ENCODE measurements around the gene C2.

The C2 gene

DNA sequence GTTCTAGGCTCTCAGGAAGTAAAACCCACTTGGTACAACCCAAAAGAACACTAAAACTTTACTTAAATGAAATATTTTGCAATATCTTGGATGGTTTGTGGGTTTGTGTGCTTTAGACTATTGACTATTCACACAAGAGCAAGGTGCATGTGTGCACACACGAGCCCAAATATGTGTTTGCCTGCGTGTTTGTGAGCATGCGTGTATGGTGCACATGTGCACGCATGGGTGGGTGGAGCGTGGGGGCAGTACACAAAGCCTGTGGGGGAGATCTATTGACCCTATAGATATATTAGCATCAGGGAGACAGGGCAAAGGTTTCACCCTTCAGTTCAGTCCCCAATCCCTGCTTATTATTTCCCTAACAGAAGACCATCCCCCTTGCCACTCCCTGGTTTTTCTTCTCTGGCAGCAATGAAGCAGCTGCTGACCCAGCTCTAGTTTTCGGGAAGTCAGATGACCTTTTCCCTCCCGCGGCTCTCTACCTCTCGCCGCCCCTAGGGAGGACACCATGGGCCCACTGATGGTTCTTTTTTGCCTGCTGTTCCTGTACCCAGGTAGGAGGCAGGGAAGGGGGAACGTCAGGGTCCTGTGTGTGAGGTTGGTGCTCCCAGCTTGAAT is at the start of gene C2:
TSS of gene C2 (plus strand) at position 476 of the 621 bp plus-strand sequence. CDS start at position 512, 36 bp downstream.
- in situ Hi-C loops (cut with MboI; ENCODE audit: low sequenced_read_pairs) = no loop called here

DNA sequence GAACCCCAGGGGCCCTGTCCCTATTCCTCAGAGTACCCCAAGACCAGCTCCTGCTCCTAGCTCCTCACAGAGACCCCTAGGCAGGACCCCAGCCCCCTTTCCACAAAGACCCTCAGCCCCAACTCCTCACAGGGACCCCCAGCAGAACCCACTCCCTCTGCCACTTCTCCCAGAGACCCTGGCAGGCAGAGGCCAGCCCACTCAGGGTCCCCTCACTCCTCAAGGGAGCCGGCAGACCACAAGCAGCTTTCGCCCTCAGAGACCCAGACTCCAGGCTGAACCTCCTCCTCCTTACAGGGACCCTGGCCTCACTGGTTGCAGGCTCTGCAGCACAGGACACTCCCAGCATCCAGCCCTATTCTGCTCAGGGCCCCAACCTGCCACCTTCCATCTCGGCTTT is 49.3 kb upstream of the C2 start:
- in situ Hi-C loops (cut with MboI; ENCODE audit: low sequenced_read_pairs) = no loop called here

DNA sequence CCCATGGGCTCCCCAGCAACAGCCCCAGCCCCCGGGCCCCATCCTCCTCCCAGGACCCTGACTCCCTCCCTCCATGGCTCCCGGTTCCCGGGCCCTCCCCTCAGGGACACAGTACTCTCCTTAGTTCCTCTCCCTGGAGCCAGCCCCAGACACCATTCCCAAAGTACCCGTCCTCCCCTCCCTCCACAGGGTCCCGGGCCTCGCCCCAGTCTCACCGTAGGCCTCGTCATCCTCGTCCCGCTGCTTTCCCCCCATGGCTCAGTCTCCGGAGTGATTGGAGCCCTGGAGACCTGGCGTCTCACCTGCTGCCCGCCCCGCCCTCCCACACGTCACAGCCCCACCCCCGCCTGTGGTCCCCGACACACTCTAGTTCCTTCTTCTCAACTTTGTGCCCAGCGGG is 48.8 kb upstream of the C2 start, which contains the start of gene SLC44A4:
TSS of gene SLC44A4 (minus strand) at position 272 of the 400 bp plus-strand sequence. CDS start at position 255, 17 bp downstream.
- in situ Hi-C loops (cut with MboI; ENCODE audit: low sequenced_read_pairs) = no loop called here

DNA sequence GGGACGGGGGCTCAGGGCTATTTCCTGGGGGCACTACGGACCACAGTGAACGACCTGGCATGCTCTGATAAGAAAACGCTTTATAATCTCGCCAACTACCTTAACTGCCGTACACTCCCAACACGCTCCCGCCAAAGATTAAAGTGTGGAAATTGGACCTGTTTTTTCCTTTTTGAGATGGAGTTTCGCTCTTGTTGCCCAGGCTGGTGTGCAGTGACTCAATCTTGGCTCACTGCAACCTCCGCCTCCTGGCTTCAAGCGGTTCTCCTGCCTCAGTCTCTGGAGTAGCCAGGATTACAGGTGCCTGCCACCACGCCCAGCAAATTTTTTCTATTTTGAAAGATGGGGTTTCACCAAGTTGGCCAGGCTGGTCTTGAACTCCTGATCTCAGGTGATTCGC is 48.4 kb upstream of the C2 start:
- in situ Hi-C loops (cut with MboI; ENCODE audit: low sequenced_read_pairs) = no loop called here

DNA sequence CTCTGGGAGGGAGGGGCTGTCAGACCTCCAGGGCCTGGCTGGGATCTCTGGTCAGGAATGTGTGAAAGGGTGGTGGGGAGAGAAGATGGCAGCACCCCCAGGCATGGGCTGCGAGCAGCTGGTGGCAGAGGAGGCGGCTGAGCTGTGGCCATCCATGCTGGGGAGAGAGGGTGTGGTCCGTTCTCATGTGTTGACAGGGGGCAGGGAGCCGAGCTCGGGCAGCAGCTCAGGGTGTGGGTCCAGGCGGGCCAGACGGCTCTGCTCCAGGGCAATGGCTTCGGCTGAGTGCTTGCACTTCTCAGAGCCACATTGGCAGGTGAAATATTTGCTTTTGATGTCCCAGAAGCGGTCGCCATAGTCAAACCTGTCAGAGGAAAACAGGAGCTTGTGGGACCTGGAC is 47.6 kb upstream of the C2 start:
- in situ Hi-C loops (cut with MboI; ENCODE audit: low sequenced_read_pairs) = no loop called here

DNA sequence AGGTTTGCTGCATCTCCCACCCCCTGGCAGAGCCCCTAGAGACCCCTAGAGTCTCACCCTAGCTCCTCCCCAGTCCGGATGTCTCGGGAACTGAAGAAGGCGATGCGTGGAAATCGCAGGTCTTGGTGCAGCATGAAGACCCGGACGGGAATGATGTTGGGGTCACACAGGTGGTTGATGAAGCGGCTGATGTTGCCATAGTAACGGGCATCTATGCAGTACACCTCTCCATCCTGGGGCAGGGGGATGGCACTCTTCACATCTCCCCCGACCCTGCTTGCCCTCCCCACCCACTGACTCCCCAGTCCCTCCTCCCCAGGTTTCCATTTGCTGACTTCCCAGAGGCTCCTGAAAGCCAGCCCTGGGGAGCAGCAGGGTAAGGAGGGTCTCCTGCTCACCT is 46.9 kb upstream of the C2 start:
- in situ Hi-C loops (cut with MboI; ENCODE audit: low sequenced_read_pairs) = no loop called here

DNA sequence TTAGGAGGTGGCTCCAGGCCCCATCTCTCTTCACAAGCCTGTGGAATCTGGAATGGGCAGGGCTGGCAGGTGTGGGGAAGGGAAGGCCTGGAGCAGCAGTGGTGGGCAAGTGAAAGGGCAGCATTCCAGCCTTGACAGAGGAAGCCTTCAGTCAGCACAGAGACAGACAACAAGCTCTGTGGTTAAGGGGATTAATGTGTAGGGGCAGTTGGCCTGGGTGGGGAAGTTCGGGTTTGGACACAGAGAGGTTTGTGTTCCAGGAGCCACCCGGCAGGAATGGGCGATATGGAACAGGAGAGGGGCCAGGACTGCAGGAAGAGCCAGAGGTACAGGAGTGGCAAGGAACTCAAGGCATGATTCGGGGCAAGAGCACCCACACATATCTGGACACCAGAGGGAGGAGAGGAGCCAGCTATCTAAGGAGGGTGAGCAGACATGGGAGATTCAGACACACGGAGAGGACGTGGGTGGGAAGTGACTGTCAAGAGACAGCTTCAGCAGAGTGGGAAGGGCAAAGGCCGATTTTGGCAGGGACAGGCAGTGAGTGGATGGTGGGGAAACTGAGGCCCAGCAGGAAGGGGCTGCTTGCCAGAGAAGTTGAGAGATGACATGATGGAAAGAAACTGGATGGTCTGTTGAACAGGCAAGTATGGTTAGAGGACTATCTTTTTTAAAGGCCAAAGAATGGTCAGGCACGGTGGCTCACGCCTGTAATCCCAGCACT is 46.2 kb upstream of the C2 start:
- in situ Hi-C loops (cut with MboI; ENCODE audit: low sequenced_read_pairs) = no loop called here

DNA sequence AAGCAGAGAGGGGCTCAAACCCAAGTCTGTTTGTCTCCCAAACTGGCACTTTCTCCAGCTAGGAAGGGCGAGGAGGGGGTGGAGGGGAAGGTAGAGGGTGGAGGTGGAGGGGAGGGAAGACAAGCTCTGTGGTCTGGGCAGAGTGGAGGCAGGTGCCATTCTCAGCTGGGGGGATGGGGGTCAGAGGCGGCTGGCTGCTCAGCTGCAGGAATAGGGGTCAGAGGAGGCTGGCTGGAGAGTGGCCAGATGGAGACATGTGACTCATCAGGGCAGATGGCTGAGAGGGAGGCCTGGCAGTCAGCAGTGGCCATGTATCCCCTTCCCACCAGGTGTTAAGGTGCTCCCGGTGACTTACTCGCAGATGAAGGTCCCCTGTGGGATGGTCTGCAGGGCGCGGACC is 45.2 kb upstream of the C2 start:
- in situ Hi-C loops (cut with MboI; ENCODE audit: low sequenced_read_pairs) = no loop called here

DNA sequence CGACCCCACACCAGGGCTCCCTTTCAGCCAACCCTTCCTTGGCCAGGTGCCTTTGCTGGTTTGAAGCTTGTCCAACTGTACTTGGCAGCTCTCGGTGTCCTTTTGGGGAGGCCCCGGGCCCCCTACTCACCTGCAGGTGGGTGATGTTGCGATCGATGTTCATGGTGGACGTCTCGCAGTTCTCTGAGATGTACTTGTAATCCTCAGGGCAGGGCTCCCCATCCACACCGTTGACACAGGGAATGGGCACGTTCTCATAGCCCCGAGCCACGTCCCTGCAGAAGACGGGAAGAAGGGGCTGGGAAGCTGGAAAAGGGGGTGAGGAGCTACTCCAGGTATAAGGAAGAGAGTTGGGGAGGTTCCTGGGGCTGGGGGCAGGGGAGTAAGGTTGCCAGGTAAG is 43.8 kb upstream of the C2 start:
- in situ Hi-C loops (cut with MboI; ENCODE audit: low sequenced_read_pairs) = no loop called here

DNA sequence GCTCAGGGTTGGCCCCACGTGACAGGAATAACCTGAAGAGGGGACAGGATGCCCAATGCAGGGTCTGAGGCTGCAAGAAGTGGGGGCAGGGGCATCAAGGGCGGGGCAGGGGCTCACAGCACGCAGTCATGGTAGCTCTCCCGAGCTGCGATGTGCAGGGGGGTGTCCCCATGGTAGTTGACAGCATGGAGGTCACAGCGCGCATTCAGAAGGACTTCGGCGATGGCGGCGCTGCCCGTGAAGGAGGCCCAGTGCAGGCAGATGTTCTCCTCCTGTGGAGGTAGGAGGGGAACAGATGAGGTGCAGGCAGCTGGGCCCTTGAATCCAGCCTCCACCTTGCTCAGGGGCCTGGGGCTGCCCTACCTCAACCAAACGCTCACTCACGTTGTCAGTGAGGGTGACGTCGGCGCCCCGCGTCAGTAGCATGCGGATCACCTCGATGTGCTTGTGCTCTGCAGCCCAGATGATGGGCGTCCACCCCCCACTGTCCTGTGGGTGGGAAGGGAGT is 42.9 kb upstream of the C2 start:
- in situ Hi-C loops (cut with MboI; ENCODE audit: low sequenced_read_pairs) = no loop called here

DNA sequence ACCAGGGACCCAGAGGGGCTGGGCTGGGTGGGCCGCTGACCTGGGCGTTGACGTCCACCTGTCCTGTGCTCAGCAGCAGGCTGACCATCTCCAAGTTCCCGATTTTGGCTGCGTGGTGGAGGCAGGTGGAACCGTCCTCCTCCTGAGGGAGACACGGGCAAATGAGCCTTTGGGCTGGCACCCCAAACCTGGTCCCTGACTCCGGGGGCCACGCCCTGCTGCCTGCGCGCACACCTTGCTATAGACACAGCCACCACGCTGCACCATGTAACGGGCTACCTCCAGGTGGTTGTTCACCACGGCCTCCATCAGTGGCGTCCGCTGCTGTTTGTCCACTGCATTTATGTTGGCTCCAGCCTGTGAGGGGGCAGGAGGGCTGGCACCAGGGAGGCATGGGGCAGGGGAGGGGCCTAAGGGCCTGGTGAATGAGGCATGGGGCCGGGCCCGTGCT is 41.0 kb upstream of the C2 start:
- in situ Hi-C loops (cut with MboI; ENCODE audit: low sequenced_read_pairs) = no loop called here

DNA sequence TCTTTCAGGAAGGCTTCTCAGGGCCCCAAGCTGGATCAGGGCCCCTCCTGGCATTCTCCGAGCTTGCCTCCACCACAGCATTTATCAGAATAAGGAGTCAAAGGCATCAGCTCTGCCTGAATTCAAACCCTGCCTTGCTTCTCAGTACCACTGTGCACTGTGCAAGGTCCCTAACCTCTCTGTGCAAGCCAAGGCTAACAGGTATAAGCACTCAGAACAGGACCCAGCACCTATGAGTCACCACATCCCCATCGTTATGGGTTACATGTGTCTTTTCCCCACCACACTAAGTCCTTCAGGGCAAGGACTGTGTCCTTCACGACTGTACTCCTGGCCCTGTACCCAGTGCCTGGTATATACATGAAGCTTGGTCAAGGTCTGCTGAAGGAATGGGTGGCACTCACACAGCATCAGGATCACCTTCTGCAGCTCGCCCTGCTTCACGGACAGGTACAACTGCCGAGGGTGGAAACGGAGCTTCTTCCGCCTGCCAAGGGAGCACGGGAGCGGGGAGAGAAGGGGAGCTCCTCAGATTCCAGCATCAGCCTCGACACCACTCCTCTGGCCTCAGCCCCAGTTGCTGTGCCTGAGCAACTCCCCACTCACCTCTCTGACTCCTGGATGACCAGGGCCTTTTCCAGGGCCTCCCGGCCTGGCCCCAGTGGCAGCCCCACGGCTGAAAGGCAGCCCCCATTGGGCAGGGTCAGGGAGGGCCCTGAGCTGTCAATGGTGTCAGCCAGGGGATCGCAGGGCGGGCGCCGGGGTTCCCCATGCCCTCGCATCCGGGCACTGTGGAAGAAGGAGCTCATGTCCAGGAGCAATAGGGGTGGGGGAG is 40.1 kb upstream of the C2 start:
- in situ Hi-C loops (cut with MboI; ENCODE audit: low sequenced_read_pairs) = no loop called here

DNA sequence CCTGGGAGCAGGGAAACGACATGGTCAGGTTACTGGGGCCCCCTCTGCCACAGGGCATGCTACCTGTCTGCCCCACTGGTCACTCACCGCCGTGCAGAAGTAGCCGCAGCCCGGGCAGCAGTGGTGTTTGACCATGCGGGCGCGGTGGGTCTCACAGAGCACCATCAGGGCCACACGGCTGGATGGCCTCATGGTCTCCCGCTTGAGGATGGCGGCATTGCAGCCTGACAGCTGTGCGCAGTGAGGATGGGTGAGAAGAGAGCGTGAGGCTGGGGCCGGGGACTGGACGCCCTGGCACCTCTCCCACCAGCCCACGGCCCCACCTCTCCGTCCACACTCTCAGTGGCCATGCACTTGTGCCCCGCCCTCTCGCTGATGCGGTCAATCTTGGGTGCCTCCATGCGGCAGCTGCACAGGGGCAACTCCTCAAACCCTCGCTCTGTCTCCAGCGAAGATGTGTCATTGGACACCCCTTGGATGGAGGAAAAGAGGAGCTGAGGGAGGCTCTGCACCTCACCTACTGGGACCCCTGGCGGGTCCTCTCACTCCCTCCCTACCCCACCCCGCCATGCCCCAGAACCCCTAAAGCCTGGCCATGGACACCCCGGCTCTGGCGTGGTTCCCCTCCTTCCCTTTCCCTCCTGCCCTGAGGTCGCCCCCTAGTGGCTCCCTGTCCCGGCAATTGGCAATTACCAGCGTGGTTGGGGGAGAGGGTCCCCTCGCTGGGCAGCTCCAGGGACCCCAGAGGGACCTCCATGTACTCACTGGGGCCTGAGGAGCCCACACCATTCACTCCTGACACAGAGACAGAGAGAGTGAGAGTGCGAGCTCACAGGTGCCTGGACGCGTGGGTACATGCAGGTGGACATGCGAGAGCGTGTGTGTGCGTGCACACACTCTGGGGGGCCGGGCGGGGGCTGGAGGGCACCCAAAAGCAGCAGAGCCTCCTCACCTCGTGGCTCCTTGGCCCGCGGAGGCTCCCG is 39.0 kb upstream of the C2 start:
- in situ Hi-C loops (cut with MboI; ENCODE audit: low sequenced_read_pairs) = no loop called here

DNA sequence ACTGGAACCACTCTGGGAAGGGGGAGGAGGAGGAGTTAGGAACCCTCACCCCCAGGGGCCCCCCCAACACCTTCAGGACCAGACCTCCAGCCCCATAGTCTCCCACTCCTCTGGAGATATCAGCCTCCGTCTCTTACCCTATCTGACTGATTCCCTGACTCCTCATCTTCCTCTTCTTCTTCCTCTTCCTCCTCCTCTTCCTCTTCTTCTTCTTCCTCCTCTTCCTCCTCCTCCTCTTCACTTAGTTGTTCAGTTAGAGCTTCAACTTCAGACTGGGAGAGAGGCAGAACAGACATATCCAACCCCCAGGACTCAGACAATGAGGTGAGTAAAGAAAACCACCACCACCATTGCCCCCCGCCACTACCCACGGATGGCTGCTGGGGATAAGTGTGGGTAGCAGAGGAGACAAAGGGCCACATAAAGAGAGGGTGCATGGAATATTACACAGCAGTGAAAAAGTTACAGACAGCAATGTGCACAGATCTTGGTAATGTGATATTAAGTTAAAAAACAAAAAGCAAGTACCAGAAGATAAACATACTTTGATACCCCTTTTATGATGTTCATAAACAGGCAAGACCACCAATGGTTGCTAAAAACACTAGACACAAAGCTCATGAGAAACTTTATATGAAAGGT is 38.1 kb upstream of the C2 start:
- in situ Hi-C loops (cut with MboI; ENCODE audit: low sequenced_read_pairs) = no loop called here

DNA sequence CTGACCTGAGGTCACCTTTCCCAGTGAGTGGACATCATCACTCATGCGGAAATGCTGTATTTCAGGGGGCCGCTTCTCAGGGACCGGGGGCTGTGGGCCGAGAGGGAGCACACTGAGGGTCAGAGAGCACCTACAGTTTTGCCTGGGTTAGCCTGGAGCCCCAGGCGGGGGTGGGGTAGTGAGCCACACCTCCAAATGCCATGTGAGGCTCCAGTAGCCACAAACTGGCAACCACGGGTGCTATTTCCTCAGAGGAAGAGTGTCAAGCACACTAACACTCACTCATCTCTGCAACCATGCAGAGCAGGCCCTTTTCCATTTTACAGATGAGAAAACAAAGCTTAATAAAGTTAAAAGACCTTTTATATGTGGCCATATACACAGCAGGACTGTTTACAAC is 34.7 kb upstream of the C2 start:
- in situ Hi-C loops (cut with MboI; ENCODE audit: low sequenced_read_pairs) = no loop called here

DNA sequence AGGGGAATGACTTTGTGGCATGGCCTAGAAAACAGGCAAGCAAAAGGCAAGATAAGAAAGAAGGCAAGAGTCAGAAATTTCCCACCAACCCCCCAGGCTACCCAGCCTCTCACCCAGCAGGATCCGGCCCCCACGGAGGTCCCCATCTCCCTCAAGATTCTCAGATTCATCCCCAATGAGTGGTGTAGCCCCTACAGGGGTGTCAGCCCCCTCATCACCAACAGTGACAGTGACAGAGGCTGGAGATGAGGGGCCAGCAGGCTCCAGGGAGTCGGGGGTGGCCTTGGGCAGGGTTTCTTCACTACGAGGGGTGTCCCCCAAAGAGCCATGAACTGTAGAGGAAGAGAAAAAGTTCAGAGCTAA is 31.0 kb upstream of the C2 start:
- in situ Hi-C loops (cut with MboI; ENCODE audit: low sequenced_read_pairs) = no loop called here

DNA sequence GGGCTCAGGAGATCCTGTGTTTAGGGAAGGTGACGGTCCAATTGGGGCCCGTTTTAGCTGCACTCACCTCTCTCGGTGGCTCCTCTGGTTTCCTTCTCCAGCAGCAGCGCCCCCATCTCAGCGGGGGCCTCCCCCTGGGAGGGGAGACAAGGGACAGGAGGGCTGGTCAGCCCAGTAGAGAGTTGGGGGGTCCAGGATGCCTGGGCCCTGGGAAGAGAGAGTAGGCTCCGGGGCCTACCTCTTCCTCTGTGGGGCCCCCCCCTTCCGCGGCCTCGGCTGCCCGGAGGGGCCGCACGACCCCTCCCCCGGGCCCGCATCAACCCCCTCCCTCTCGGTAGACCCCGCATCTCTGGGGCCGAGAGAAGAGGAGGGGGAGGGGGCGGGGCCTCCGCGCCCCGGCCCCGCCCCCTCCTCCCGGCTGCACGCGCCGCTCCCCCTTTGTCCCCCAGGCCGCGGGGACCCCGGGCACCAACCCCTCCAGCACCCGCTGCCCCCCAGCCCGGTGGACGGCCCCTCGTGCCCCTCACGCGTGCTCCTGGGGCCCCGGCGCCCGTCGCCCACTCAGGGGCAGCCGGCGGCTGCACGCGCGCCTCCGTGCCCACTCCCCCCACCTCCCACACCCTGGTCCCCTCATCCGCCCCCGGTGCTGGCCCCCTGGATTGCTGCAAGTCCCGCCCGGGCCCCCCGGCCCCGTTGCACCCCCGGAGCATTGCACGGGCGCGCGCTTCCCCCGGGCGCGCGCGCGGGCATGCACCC is 30.5 kb upstream of the C2 start:
- in situ Hi-C loops (cut with MboI; ENCODE audit: low sequenced_read_pairs) = no loop called here

DNA sequence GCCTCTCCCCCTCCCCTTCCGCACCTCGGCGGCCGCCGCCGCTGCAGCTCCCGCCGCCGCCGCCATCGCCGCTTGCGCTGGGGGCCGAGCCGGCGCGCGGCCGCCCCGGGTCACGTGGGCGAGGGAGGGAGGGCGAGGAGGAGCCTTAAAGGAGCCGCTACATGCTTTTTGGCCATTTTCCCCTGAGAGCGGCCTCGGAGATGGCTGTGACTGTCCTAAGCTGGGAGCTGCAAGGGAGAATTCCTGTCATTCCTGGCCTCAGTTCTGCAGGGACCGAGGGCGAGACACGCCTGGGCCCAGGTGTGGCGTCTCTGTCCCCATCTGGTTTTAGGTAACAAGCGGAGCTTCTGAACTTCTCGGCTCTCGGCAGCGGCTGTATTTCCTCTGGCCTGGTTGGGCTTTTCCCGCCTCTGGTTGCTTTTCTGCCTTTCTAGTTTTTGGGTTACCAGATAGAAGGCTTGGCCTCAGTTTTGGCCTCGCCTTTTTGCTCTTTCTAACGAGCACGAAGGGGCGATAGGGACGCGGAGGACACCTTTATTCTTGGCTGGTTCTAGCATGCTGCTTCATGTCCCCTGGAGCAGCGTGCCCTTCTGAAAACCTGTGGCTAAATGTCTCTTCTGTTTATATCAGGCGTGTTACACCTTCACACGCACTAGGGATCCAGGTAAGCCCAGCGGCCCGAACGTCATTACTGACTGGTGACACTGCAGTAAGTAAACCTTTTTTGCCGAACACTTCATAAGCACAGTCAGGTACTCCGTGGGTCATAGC is 29.7 kb upstream of the C2 start, which contains the start of gene EHMT2:
TSS of gene EHMT2 (minus strand) at position 87 of the 771 bp plus-strand sequence. CDS start at position 66, 21 bp downstream.
- in situ Hi-C loops (cut with MboI; ENCODE audit: low sequenced_read_pairs) = no loop called here

Data from HL-60/S4 treated with retinoic acid at 250 ng/mL for 4 days and 3 days (cell line).